Right lobe of liver (tissue), 4 donors: ENCODE results near the gene HSPG2.

Experiments
- POLR2A ChIP-seq: fragments of 450-650 bp; IDR thresholded peaks from one replicate; pipeline ENCODE4 v1.6.1; 2017; ENCODE audit warnings: antibody characterized with exemption, mild to moderate bottlenecking
- TF ChIP-seq, protein P1 (sequence below), 4 donors: fragments of 200-600 bp in 3 of 4; fragments of 450-650 bp in 1 of 4; IDR thresholded peaks; one replicate each; pipeline versions ENCODE4 v1.5.1 to v1.8.0; 2016 to 2022; ENCODE audit warnings: antibody characterized with exemption in 4 of 4, mild to moderate bottlenecking in 2 of 4
- donor health status: DM: no; HTN: no; CAD: no.
- donor health status: DM: no; HTN: no; CAD: no.
- donor health status: DM: no; HTN: yes; CAD: no.

- TF ChIP-seq, protein P1, sequence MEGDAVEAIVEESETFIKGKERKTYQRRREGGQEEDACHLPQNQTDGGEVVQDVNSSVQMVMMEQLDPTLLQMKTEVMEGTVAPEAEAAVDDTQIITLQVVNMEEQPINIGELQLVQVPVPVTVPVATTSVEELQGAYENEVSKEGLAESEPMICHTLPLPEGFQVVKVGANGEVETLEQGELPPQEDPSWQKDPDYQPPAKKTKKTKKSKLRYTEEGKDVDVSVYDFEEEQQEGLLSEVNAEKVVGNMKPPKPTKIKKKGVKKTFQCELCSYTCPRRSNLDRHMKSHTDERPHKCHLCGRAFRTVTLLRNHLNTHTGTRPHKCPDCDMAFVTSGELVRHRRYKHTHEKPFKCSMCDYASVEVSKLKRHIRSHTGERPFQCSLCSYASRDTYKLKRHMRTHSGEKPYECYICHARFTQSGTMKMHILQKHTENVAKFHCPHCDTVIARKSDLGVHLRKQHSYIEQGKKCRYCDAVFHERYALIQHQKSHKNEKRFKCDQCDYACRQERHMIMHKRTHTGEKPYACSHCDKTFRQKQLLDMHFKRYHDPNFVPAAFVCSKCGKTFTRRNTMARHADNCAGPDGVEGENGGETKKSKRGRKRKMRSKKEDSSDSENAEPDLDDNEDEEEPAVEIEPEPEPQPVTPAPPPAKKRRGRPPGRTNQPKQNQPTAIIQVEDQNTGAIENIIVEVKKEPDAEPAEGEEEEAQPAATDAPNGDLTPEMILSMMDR (IDR thresholded peaks at IDR 0.05) = no peak
- no peak for TF ChIP-seq POLR2A
Measured at GRCh38 chr1:21927533-21928237, 9.4 kb downstream of the HSPG2 start.
